H9 (cell line): ENCODE data around the gene SELENBP1. TPM values are rescaled to one million over a fixed set of nuclear protein-coding genes. Genes with fewer than 3 reads are reported as not detected.
A peak's percentile ranks its signal among the peaks of the same experiment; 100 is the strongest.

Experiments
- DNase-seq: peaks from one replicate; pipeline ENCODE4 v3.0.0-alpha.2; 2017
- H2AFZ ChIP-seq: one replicate; pipeline ENCODE4 v1.6.1; 2013; ENCODE audit warnings: mild to moderate bottlenecking, low read length, control low read depth, moderate library complexity
- H2AK5ac ChIP-seq: 2 replicates; pipeline ENCODE4 v1.6.1; 2013; ENCODE audit warnings: low read length, control low read depth, mixed read lengths; ENCODE audit not compliant: insufficient read length
- H2BK120ac ChIP-seq: one replicate; pipeline ENCODE4 v1.6.1; 2013; ENCODE audit warnings: low read depth, mild to moderate bottlenecking, low read length, control low read depth, inconsistent platforms; ENCODE audit not compliant: poor library complexity, severe bottlenecking
- H2BK12ac ChIP-seq: 2 replicates; pipeline ENCODE4 v1.6.1; 2013; ENCODE audit warnings: low read length, control low read depth, mixed read lengths, low read depth; ENCODE audit not compliant: insufficient read length
- H2BK15ac ChIP-seq: 2 replicates; pipeline ENCODE4 v1.6.1; 2013; ENCODE audit warnings: low read depth, low read length, control low read depth
- H2BK20ac ChIP-seq: one replicate; pipeline ENCODE4 v1.6.1; 2013; ENCODE audit warnings: low read depth, mild to moderate bottlenecking, low read length, control low read depth, inconsistent platforms; ENCODE audit not compliant: poor library complexity, severe bottlenecking
- H2BK5ac ChIP-seq: 2 replicates; pipeline ENCODE4 v1.6.1; 2013; ENCODE audit warnings: low read length, control low read depth, mixed read lengths; ENCODE audit not compliant: insufficient read length
- H3K14ac ChIP-seq: 2 replicates; pipeline ENCODE4 v1.6.1; 2013; ENCODE audit warnings: low read length, control low read depth; ENCODE audit not compliant: insufficient read depth
- H3K18ac ChIP-seq: 2 replicates; pipeline ENCODE4 v1.6.1; 2013; ENCODE audit warnings: low read depth, mild to moderate bottlenecking, mixed read lengths, low read length, control low read depth; ENCODE audit not compliant: insufficient read length
- H3K23ac ChIP-seq: 2 replicates; pipeline ENCODE4 v1.6.1; 2013; ENCODE audit warnings: low read length, control low read depth, mixed read lengths, low read depth; ENCODE audit not compliant: insufficient read length
- H3K23me2 ChIP-seq: 2 replicates; pipeline ENCODE4 v1.6.1; 2013; ENCODE audit warnings: low read depth, mild to moderate bottlenecking, mixed read lengths, low read length, control low read depth; ENCODE audit not compliant: insufficient read length, poor library complexity, severe bottlenecking
- H3K27ac ChIP-seq: 2 replicates; pipeline ENCODE4 v1.5.1; 2013; ENCODE audit warnings: low read length, control low read depth, mixed read lengths, low read depth; ENCODE audit not compliant: insufficient read length
- H3K27me3 ChIP-seq: 2 replicates; pipeline ENCODE4 v1.6.1; 2013; ENCODE audit warnings: low read length, control low read depth, inconsistent platforms; ENCODE audit not compliant: insufficient read depth
- H3K4ac ChIP-seq: 2 replicates; pipeline ENCODE4 v1.6.1; 2013; ENCODE audit warnings: low read depth, mild to moderate bottlenecking, control low read depth, inconsistent platforms, low read length, moderate library complexity
- H3K4me1 ChIP-seq: 2 replicates; pipeline ENCODE4 v1.6.1; 2013; ENCODE audit warnings: low read length, control low read depth, inconsistent platforms; ENCODE audit not compliant: insufficient read depth
- H3K4me2 ChIP-seq: 2 replicates; pipeline ENCODE4 v1.6.1; 2013; ENCODE audit warnings: low read length, control low read depth, mixed read lengths; ENCODE audit not compliant: insufficient read length, insufficient read depth
- H3K56ac ChIP-seq: 2 replicates; pipeline ENCODE4 v1.6.1; 2013; ENCODE audit warnings: low read depth, mild to moderate bottlenecking, mixed read lengths, low read length, control low read depth; ENCODE audit not compliant: insufficient read length
- H3K79me1 ChIP-seq: 2 replicates; pipeline ENCODE4 v1.6.1; 2013; ENCODE audit warnings: low read depth, mild to moderate bottlenecking, moderate library complexity, low read length, control low read depth, inconsistent platforms; ENCODE audit not compliant: insufficient read depth, poor library complexity, severe bottlenecking
- H3K79me2 ChIP-seq: 2 replicates; pipeline ENCODE4 v1.6.1; 2013; ENCODE audit warnings: low read length, control low read depth, inconsistent platforms; ENCODE audit not compliant: insufficient read depth
- H3K9ac ChIP-seq: 2 replicates; pipeline ENCODE4 v1.6.1; 2013; ENCODE audit warnings: low read length, control low read depth, mixed read lengths; ENCODE audit not compliant: insufficient read length; ENCODE audit errors: extremely low read depth
- H3K9me3 ChIP-seq: one replicate; pipeline ENCODE4 v1.6.1; 2013; ENCODE audit warnings: low read depth, low read length, inconsistent platforms; ENCODE audit not compliant: control insufficient read depth
- H3T11ph ChIP-seq: one replicate; pipeline ENCODE4 v1.6.1; 2013; ENCODE audit warnings: mild to moderate bottlenecking, low read length, control low read depth, inconsistent platforms
- H4K20me1 ChIP-seq: one replicate; pipeline ENCODE4 v1.6.1; 2013; ENCODE audit not compliant: control insufficient read depth, insufficient read length, insufficient read depth
- H4K5ac ChIP-seq: 2 replicates; pipeline ENCODE4 v1.6.1; 2013; ENCODE audit warnings: low read depth, mild to moderate bottlenecking, mixed read lengths, low read length, control low read depth; ENCODE audit not compliant: insufficient read length
- H4K8ac ChIP-seq: replicated peaks from 2 replicates; pipeline ENCODE4 v1.6.1; 2013; ENCODE audit warnings: low read length, control low read depth, mixed read lengths, low read depth; ENCODE audit not compliant: insufficient read length
- H4K91ac ChIP-seq: 2 replicates; pipeline ENCODE4 v1.6.1; 2013; ENCODE audit warnings: low read depth, mild to moderate bottlenecking, moderate library complexity, mixed read lengths, low read length, control low read depth; ENCODE audit not compliant: insufficient read length
- H3K27ac Mint-ChIP-seq, 3 experiments: 2 replicates in 2 of 3; 3 replicates in 1 of 3; pipeline ENCODE4 v1.8.0; 2020 to 2021; ENCODE audit warnings: mixed read lengths in 3 of 3, mild to moderate bottlenecking in 1 of 3, moderate library complexity in 1 of 3
- H3K27me3 Mint-ChIP-seq: 2 replicates; pipeline ENCODE4 v1.8.0; 2021; ENCODE audit warnings: low read depth, mild to moderate bottlenecking, moderate library complexity, mixed read lengths
- H3K36me3 Mint-ChIP-seq, 3 experiments: 2 replicates in 2 of 3; 3 replicates in 1 of 3; pipeline ENCODE4 v1.8.0; 2020 to 2021; ENCODE audit warnings: low read depth in 3 of 3, mixed read lengths in 3 of 3; ENCODE audit not compliant: insufficient read depth in 1 of 3
- H3K4me1 Mint-ChIP-seq, 2 experiments: 2 replicates each; pipeline ENCODE4 v1.8.0; 2020; ENCODE audit warnings: mixed read lengths in 2 of 2
- H3K4me3 Mint-ChIP-seq, 2 experiments: 2 replicates in 1 of 2; 3 replicates in 1 of 2; pipeline ENCODE4 v1.8.0; 2020 to 2021; ENCODE audit warnings: mild to moderate bottlenecking in 2 of 2, mixed read lengths in 2 of 2, moderate library complexity in 1 of 2
- H3K9me3 Mint-ChIP-seq, 2 experiments: 2 replicates in 1 of 2; 3 replicates in 1 of 2; pipeline ENCODE4 v1.8.0; 2020; ENCODE audit warnings: mild to moderate bottlenecking in 2 of 2, mixed read lengths in 2 of 2, moderate library complexity in 1 of 2
- CTCF ChIP-seq: fragments of 200-600 bp; sonication (generic); conservative IDR thresholded peaks from 3 replicates; pipeline ENCODE4 v1.8.0; 2021; ENCODE audit warnings: antibody characterized with exemption, mild to moderate bottlenecking
- WGBS: extraction: QIAGEN DNeasy Blood & Tissue Kit; methylation state at CpG from one replicate; pipeline ENCODE4 v1.1.7; 2013; ENCODE audit warnings: missing lambda C conversion rate, low lambda C conversion rate, mixed read lengths; ENCODE audit not compliant: insufficient read length; ENCODE audit errors: extremely low coverage; 5-methylcytosine and 5-hydroxymethylcytosine counted together
- total RNA-seq: library from RNA; stranded (reverse); gene quantifications from 2 replicates; pipeline ENCODE4 v1.2.1, GENCODE V29; 2021

The SELENBP1 gene
- total RNA-seq, 1 experiment from 2014 or later = 14.2 TPM

DNA sequence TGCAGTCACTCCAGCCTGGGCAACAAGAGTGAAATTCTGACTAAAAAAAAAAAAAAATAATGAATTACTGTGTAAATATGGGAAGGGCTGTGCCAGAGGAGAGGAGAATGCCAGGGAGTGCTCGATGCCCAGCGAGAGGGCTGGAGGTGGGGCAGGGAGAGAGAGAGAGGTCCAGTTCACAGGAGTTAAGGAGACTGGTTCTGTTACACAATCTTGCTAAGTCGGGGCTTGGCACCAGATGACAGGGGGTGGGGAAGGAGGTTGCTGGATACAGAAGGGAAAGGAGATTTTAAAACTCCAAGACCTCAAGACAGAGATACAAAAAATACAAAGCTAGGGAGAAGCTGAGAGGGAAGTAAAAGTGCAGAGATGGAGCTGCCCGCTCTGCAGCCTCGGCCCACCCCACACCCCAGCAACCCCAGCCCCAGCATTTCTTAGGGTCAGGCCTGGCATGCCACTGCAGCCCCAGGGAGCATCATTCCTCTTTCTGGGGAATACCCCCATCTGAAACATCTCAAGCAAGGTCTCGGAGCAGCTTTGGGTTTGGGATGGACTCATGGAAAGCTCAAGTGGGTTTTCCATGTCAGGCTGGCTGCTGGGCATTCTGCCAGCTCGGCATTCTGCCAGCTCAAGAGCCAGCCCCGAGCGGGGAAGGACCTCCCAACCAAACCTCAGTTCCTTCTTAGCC lies 991 bp downstream of the SELENBP1 start:
- no peaks in the 10 kb centered on the region; a peak in 1 of 5 replicates for H3K9me3 Mint-ChIP-seq
- Histone ChIP-seq H3K23ac (no peak overlapping the region), H4K5ac (no peak overlapping the region), H2BK120ac (no peak overlapping the region), H2AK5ac (no peak overlapping the region), H4K91ac (no peak overlapping the region), H2BK12ac (no peak overlapping the region), H2BK20ac (no peak overlapping the region), H3K79me2 (no peaks in the 10 kb centered on the region), H3K4ac (no peak overlapping the region), H3K4me2 (peak overlapping the region; percentile 41), H3K14ac (no peak overlapping the region), H3K23me2 (no peaks in the 10 kb centered on the region), H3K9ac (no peak overlapping the region), H2BK5ac (no peak overlapping the region), H3K9me3 (no peaks in the 10 kb centered on the region), H2BK15ac (no peak overlapping the region), H3K27me3 (no peaks in the 10 kb centered on the region), H2AFZ (no peak overlapping the region), H3K4me1 (no peaks in the 10 kb centered on the region), H3T11ph (no peak overlapping the region), H3K27ac (no peak overlapping the region), H3K56ac (no peak overlapping the region), H4K8ac (no peak overlapping the region), H3K79me1 (no peaks in the 10 kb centered on the region), H3K18ac (no peak overlapping the region), H4K20me1 (no peaks in the 10 kb centered on the region)
- TF ChIP-seq CTCF = no peak
- H3K27ac Mint-ChIP-seq = no peak overlapping the region; a peak in 1 of 7 replicates
- peaks cover 0 to 5% (median 3%) of the 10 kb centered on the region in 3 experiments; a peak in 2 of 7 replicates for H3K36me3 Mint-ChIP-seq
- no CpG with 5 or more reads among the region's 9 CpGs for WGBS
- DNase-seq = no peak
- H3K4me1 Mint-ChIP-seq = peaks cover 15 to 34% of the 10 kb centered on the region in 2 experiments
- H3K27me3 Mint-ChIP-seq = no peaks in the 10 kb centered on the region
- H3K4me3 Mint-ChIP-seq = peak overlapping the region in 1 of 2 experiments; percentile 76; a peak in 2 of 5 replicates
